ENCODE results near the gene TPRG1L.

Gene TPRG1L

DNA sequence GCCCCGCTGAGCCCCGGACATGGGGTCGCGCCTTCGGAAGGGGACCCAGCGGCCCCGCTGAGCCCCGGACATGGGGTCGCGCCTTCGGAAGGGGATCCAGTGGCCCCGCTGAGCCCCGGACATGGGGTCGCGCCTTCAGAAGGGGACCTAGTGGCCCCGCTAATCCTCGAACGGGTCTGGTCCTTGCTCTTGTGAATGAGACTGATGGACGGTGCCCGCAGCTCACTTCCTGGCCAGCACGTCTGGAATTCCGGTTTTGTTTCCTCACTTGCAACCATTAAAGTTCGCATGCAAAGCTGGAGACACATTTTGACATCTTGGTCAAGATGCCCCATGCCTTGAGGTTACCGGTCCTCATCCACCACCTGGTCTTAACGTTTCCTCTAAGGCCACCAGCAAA is 19.5 kb downstream of the TPRG1L start:
- Histone ChIP-seq H3K27ac (ENCODE audit: insufficient read depth in 1 of 2, low read depth in 1 of 2, low read length in 2 of 2, poor library complexity in 1 of 2, severe bottlenecking in 2 of 2) (no peak overlapping the region), H3K4me1 (ENCODE audit: control extremely low read depth in 1 of 4, control insufficient read depth in 4 of 4, insufficient read depth in 4 of 4, low read length in 3 of 4) (peaks cover 3 to 7% (median 6%) of the 10 kb centered on the region in 4 experiments), H3K27me3 (replicated peaks in 2 of 5; ENCODE audit: control insufficient read depth in 4 of 5, insufficient read depth in 5 of 5, low read length in 4 of 5) (no peaks in the 10 kb centered on the region), H3K36me3 (ENCODE audit: control insufficient read depth in 4 of 4, insufficient read depth in 4 of 4, low read length in 3 of 4) (peaks cover 7 to 46% (median 38%) of the 10 kb centered on the region in 4 experiments), H3K4me3 (ENCODE audit: control insufficient read depth in 1 of 7, extremely low read depth in 1 of 7, insufficient read depth in 4 of 7, low read depth in 2 of 7, low read length in 6 of 7) (no peak overlapping the region), H3K9me3 (ENCODE audit: control extremely low read depth in 1 of 5, control insufficient read depth in 4 of 5, insufficient read depth in 2 of 5, low read depth in 1 of 5, low read length in 4 of 5) (no peaks in the 10 kb centered on the region)
- WGBS (ENCODE audit: insufficient coverage): 90% methylated on average over 17 of the region's 25 CpGs
- ChIA-PET CTCF (no interaction called here), POLR2A (no interaction called here)
- no peak for DNase-seq

DNA sequence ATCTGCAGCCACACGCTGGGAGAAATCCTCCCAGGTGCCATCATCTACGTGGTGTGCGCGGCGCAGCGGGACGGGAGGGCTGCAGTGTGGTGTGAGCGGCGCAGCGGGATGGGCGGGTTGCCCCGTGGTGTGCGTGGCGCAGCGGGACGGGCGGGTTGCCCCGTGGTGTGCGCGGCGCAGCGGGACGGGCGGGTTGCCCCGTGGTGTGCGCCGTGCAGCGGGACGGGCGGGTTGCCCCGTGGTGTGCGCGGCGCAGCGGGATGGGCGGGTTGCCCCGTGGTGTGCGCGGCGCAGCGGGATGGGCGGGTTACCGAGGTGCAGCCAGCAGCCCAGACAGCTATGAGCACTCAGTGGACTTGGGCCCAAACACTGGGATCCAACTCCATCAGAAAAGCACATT is 20.4 kb downstream of the TPRG1L start:
- no peak for DNase-seq
- H3K27ac ChIP-seq (ENCODE audit: insufficient read depth in 1 of 2, low read depth in 1 of 2, low read length in 2 of 2, poor library complexity in 1 of 2, severe bottlenecking in 2 of 2): no peak overlapping the region
- H3K9me3 ChIP-seq (ENCODE audit: control extremely low read depth in 1 of 5, control insufficient read depth in 4 of 5, insufficient read depth in 2 of 5, low read depth in 1 of 5, low read length in 4 of 5): no peaks in the 10 kb centered on the region
- WGBS (ENCODE audit: insufficient coverage): 98% methylated on average over 26 of the region's 43 CpGs
- peaks cover 6 to 13% (median 9%) of the 10 kb centered on the region in 4 experiments for H3K4me1 ChIP-seq (ENCODE audit: control extremely low read depth in 1 of 4, control insufficient read depth in 4 of 4, insufficient read depth in 4 of 4, low read length in 3 of 4)
- CTCF ChIA-PET: no interaction called here
- peaks cover 7 to 38% (median 34%) of the 10 kb centered on the region in 4 experiments for H3K36me3 ChIP-seq (ENCODE audit: control insufficient read depth in 4 of 4, insufficient read depth in 4 of 4, low read length in 3 of 4)
- POLR2A ChIA-PET: no interaction called here
- peaks cover 0 to 3% (median 2%) of the 10 kb centered on the region in 5 experiments for H3K27me3 ChIP-seq (replicated peaks in 2 of 5; ENCODE audit: control insufficient read depth in 4 of 5, insufficient read depth in 5 of 5, low read length in 4 of 5)
- no peak overlapping the region for H3K4me3 ChIP-seq (ENCODE audit: control insufficient read depth in 1 of 7, extremely low read depth in 1 of 7, insufficient read depth in 4 of 7, low read depth in 2 of 7, low read length in 6 of 7)

DNA sequence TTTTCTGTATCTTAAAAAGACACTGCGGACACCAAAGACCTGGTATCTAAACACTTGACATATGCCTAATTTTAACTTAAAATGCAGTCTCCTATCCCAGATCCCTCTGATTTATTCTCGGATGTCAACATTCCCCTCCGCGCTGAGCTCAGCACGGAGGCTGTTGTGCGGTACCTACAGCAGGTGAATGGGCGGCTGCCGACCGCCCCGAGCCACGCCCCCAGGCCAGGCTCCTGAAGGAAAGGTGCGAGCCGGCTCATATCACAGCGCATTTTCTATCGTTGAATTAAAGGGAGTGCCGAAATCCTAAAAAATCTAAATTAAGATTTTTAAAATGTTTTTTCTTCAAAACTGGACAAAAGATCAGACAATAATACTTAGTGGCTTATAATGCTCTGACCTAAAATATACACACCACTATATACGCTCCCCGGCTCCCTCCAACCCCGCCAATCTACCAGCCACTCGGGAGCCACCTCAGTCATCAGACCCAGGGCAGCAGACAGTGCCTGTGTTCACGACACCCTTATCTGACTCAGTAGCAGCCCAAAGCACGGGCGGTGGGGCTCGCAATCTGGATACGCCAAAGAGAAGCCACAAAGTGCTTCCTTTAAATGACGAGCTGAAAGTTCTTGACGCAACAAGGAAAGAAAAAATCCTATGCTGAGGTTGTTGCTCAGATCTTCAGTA is 21.0 kb downstream of the TPRG1L start:
- Histone ChIP-seq H3K27ac (ENCODE audit: insufficient read depth in 1 of 2, low read depth in 1 of 2, low read length in 2 of 2, poor library complexity in 1 of 2, severe bottlenecking in 2 of 2) (no peak overlapping the region), H3K4me1 (ENCODE audit: control extremely low read depth in 1 of 4, control insufficient read depth in 4 of 4, insufficient read depth in 4 of 4, low read length in 3 of 4) (peaks cover 7 to 19% (median 11%) of the 10 kb centered on the region in 4 experiments), H3K4me3 (ENCODE audit: control insufficient read depth in 1 of 7, extremely low read depth in 1 of 7, insufficient read depth in 4 of 7, low read depth in 2 of 7, low read length in 6 of 7) (no peak overlapping the region), H3K27me3 (replicated peaks in 2 of 5; ENCODE audit: control insufficient read depth in 4 of 5, insufficient read depth in 5 of 5, low read length in 4 of 5) (peaks cover 0 to 9% (median 6%) of the 10 kb centered on the region in 5 experiments), H3K9me3 (ENCODE audit: control extremely low read depth in 1 of 5, control insufficient read depth in 4 of 5, insufficient read depth in 2 of 5, low read depth in 1 of 5, low read length in 4 of 5) (no peaks in the 10 kb centered on the region), H3K36me3 (ENCODE audit: control insufficient read depth in 4 of 4, insufficient read depth in 4 of 4, low read length in 3 of 4) (peaks cover 7 to 38% (median 34%) of the 10 kb centered on the region in 4 experiments)
- ChIA-PET POLR2A (no interaction called here), CTCF (no interaction called here)
- 97% methylated on average over 24 of the region's 27 CpGs for WGBS (ENCODE audit: insufficient coverage)
- no peak for DNase-seq

DNA sequence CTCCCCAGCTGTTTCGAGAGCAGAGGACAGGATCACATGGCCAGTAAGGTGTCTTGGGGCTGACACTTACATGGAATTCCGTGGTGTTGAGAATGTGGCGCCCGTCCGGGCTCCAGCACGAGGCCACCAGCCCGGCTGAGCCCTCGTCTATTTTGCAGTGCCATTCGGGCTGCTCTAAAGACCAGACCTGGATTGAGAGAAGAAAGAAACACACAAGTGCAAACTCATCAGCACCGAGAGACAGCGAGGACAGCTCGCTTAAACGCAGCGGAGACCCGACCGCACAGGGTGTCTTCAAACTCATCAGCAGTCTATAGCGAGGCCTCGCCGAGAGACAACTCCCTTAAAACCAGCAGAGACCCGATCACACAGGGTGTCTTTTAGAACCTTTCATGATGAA is 21.8 kb downstream of the TPRG1L start:
- no peak overlapping the region for H3K4me3 ChIP-seq (ENCODE audit: control insufficient read depth in 1 of 7, extremely low read depth in 1 of 7, insufficient read depth in 4 of 7, low read depth in 2 of 7, low read length in 6 of 7)
- no peak overlapping the region for H3K27ac ChIP-seq (ENCODE audit: insufficient read depth in 1 of 2, low read depth in 1 of 2, low read length in 2 of 2, poor library complexity in 1 of 2, severe bottlenecking in 2 of 2)
- ChIA-PET POLR2A (no interaction called here), CTCF (no interaction called here)
- H3K4me1 ChIP-seq (ENCODE audit: control extremely low read depth in 1 of 4, control insufficient read depth in 4 of 4, insufficient read depth in 4 of 4, low read length in 3 of 4): peaks cover 7 to 27% (median 15%) of the 10 kb centered on the region in 4 experiments
- peaks cover 5 to 38% (median 31%) of the 10 kb centered on the region in 4 experiments for H3K36me3 ChIP-seq (ENCODE audit: control insufficient read depth in 4 of 4, insufficient read depth in 4 of 4, low read length in 3 of 4)
- no peak for DNase-seq
- 98% methylated on average over 20 of the region's 20 CpGs for WGBS (ENCODE audit: insufficient coverage)
- no peaks in the 10 kb centered on the region for H3K9me3 ChIP-seq (ENCODE audit: control extremely low read depth in 1 of 5, control insufficient read depth in 4 of 5, insufficient read depth in 2 of 5, low read depth in 1 of 5, low read length in 4 of 5)
- H3K27me3 ChIP-seq (replicated peaks in 2 of 5; ENCODE audit: control insufficient read depth in 4 of 5, insufficient read depth in 5 of 5, low read length in 4 of 5): peaks cover 0 to 16% (median 9%) of the 10 kb centered on the region in 5 experiments

DNA sequence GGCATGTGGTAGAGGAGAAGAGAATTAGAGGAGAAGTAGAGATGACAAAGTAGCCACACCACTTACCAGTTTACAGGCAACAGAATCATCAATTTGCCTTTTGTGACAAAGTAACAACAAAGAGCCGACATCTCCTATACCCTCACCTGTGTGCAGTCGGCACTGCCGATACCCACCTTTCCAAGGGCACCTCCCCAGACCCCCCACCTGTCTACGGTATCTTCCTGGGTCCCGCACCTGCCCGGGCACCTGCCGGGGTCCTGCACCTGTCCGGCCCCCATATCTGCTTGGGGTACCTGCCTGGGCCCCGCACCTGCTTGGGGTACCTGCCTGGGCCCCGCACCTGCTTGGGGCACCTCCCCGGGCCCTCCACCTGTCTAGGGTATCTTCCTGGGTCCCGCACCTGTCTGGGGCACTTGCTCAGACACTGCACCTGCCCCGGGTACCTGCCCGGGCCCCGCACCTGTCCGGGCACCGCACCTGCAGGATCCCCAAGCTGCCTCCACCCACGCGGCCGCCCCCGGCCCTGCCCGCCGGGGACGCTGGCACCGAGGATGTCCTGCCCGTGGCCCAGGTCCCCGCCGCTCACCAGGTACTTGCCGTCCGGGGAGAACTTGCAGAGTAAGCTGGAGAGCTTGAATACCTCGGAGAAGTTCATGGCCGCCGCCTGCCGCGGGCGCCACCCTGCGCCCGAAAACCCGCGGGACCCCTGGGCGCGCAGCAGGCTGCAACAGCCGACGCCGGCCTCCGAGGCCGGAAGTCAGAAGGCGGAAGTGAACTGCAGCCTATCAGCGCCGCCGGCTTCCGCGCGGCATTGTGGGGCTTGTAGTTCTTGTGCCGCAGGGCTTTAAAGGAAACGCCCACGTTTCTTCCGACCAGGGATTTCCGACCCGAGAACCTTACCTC is 24.8 kb downstream of the TPRG1L start, which contains the start of gene WRAP73:
Gene WRAP73, minus strand, starts transcription at position 762 of the 906 bp plus-strand sequence. Its CDS starts 104 bp downstream, at position 658.
- Histone ChIP-seq H3K9me3 (ENCODE audit: control extremely low read depth in 1 of 5, control insufficient read depth in 4 of 5, insufficient read depth in 2 of 5, low read depth in 1 of 5, low read length in 4 of 5) (no peaks in the 10 kb centered on the region), H3K4me1 (ENCODE audit: control extremely low read depth in 1 of 4, control insufficient read depth in 4 of 4, insufficient read depth in 4 of 4, low read length in 3 of 4) (peaks cover 7 to 39% (median 24%) of the 10 kb centered on the region in 4 experiments), H3K27me3 (replicated peaks in 2 of 5; ENCODE audit: control insufficient read depth in 4 of 5, insufficient read depth in 5 of 5, low read length in 4 of 5) (peaks cover 5 to 46% (median 21%) of the 10 kb centered on the region in 5 experiments), H3K4me3 (ENCODE audit: control insufficient read depth in 1 of 7, extremely low read depth in 1 of 7, insufficient read depth in 4 of 7, low read depth in 2 of 7, low read length in 6 of 7) (peak within 1 kb of the TSS; percentile 59 to 89 (median 83)), H3K36me3 (ENCODE audit: control insufficient read depth in 4 of 4, insufficient read depth in 4 of 4, low read length in 3 of 4) (peaks cover 2 to 28% (median 26%) of the 10 kb centered on the region in 4 experiments), H3K27ac (ENCODE audit: insufficient read depth in 1 of 2, low read depth in 1 of 2, low read length in 2 of 2, poor library complexity in 1 of 2, severe bottlenecking in 2 of 2) (peak within 1 kb of the TSS; percentile 25 to 49)
- DNase-seq: peak; percentile 93 to 94 (median 93)
- WGBS (ENCODE audit: insufficient coverage): 4% methylated on average over 43 of the region's 60 CpGs
- ChIA-PET CTCF (interaction anchor here (0.9 to 1.4 kb wide), 3 partner anchors 19 to 34 kb away, joined by 3 to 4 read pairs (median 3); no protein-coding TSS in a partner anchor), POLR2A (no interaction called here)

DNA sequence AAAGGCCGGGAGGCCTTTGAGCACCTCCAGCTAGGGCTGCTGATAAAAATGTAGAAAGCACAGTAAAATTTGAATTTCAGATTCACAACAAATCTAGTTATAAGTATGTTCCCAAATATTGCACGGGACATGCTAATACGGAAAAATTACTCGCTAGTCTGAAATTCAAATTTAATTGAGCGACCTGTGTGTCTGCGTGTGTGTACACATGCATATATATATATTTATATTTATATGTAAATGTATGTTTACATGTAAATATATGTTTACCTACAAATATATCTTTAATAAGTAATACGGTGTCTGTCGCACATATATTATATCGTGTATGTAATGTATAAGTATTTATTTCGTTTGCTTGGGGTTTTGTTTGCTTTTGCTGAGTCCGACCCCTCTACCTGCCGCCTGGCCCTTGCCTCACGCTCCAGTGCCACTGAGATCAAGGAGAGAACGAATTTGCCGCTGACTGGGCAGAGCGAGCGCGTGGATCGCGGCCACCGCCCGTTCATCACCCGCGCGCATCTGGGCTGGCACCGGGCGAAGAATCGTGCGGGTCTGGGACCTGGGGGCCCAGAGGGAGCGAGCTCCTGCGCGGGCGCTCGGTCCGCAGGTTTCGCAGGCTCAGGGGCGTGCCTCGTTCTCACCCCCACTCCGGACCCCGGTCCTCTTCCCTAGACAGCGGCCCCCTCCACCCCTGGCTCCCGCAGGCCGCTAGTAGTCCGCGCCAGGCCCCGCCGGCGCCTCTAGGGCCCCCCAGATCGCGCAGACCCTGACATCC is 25.6 kb downstream of the TPRG1L start:
- CTCF ChIA-PET: interaction anchor here (1.2 kb wide), 1 partner anchor 22 kb away, joined by 3 read pairs; no protein-coding TSS in a partner anchor
- 5% methylated on average over 40 of the region's 50 CpGs for WGBS (ENCODE audit: insufficient coverage)

More for the DNA sequence above, 25.6 kb downstream of the TPRG1L start:
- Histone ChIP-seq H3K36me3 (ENCODE audit: control insufficient read depth in 4 of 4, insufficient read depth in 4 of 4, low read length in 3 of 4) (peaks cover 0 to 21% (median 19%) of the 10 kb centered on the region in 4 experiments), H3K27me3 (replicated peaks in 2 of 5; ENCODE audit: control insufficient read depth in 4 of 5, insufficient read depth in 5 of 5, low read length in 4 of 5) (peaks cover 5 to 55% (median 21%) of the 10 kb centered on the region in 5 experiments), H3K27ac (ENCODE audit: insufficient read depth in 1 of 2, low read depth in 1 of 2, low read length in 2 of 2, poor library complexity in 1 of 2, severe bottlenecking in 2 of 2) (no peak overlapping the region), H3K9me3 (ENCODE audit: control extremely low read depth in 1 of 5, control insufficient read depth in 4 of 5, insufficient read depth in 2 of 5, low read depth in 1 of 5, low read length in 4 of 5) (no peaks in the 10 kb centered on the region), H3K4me3 (ENCODE audit: control insufficient read depth in 1 of 7, extremely low read depth in 1 of 7, insufficient read depth in 4 of 7, low read depth in 2 of 7, low read length in 6 of 7) (peak overlapping the region in 5 of 7 experiments; percentile 64 to 89 (median 86)), H3K4me1 (ENCODE audit: control extremely low read depth in 1 of 4, control insufficient read depth in 4 of 4, insufficient read depth in 4 of 4, low read length in 3 of 4) (peaks cover 7 to 39% (median 24%) of the 10 kb centered on the region in 4 experiments)
- POLR2A ChIA-PET: no interaction called here
- DNase-seq: peak in 1 of 3 donors; percentile 19
